ENCODE data around the gene EI24. TPM values are rescaled to one million over a fixed set of nuclear protein-coding genes. Genes with fewer than 3 reads are reported as not detected.

EI24 gene
- total and polyA plus RNA-seq, 9 donors, result 44.9 to 149 (median 53.4) TPM

GRCh38 chr11:125603207-125603606 is 33.9 kb downstream of the EI24 start:
- no peaks in the 10 kb centered on the region for H3K36me3 ChIP-seq
- TF ChIP-seq CTCF (IDR thresholded peaks at IDR 0.05) (no peak), EP300 (IDR thresholded peaks at IDR 0.05) (no peak), POLR2A (IDR thresholded peaks at IDR 0.05) (no peak)
- 8 to 30% (median 13%) methylated on average over 3 of the region's 3 CpGs for WGBS, 3 donors

DNA sequence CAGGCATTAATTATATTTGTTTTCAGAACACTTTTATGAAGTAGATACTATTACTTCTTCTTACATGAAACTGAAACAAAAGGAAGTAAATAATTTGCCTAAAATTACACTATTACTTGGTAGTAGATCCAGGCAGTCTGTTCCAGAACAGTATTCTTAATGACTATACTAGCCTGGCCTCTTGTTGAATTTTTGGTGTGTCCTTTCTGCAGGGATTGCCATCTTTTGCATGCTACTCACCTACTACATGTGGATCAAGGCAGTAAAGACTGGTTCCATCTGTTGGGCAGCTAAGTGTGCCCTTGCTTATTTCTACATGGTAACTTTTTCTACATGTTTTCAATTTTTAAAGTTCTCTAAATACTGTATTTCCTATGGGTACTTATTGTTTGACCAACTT is 36.1 kb downstream of the EI24 start:
- TF ChIP-seq CTCF (IDR thresholded peaks at IDR 0.05) (no peak), POLR2A (IDR thresholded peaks at IDR 0.05) (no peak)
- intact Hi-C loops (cut with DNase I), result no loop called here
- Histone ChIP-seq H3K36me3 (no peaks in the 10 kb centered on the region), H3K9me3 (no peaks in the 10 kb centered on the region), H3K27ac (no peak overlapping the region), H3K4me1 (ENCODE audit: insufficient read depth) (no peaks in the 10 kb centered on the region), H3K27me3 (no peaks in the 10 kb centered on the region), H3K4me3 (no peak overlapping the region)
- no peak for DNase-seq

More at GRCh38 chr11:125603207-125603606, 33.9 kb downstream of the EI24 start:
- Histone ChIP-seq H3K4me3 (no peak overlapping the region), H3K9me3 (no peaks in the 10 kb centered on the region), H3K27ac (no peak overlapping the region), H3K27me3 (no peaks in the 10 kb centered on the region), H3K4me1 (ENCODE audit: insufficient read depth) (no peaks in the 10 kb centered on the region)
- DNase-seq, result no peak
- intact Hi-C loops (cut with DNase I), result no loop called here

DNA sequence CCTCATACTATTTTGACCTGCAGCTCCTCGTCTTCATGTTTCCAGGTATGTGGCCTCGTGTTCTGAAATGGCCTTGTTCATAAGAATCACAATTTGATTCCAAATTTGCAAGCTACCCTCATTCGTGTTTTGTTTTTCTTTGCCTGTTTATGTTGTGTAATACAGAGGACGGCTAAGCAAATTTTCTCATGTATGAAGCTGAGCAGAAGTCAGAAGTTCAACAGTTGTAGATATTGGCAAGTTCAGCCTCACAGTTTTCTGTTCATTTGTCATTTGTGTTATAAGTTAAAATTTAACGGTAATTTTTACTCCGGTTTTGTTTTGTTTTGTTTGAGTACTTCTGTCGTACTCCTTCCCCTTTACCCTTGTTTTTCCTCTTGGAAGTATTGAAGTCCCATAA is 40.3 kb downstream of the EI24 start:
- H3K27ac ChIP-seq, result no peak overlapping the region
- 54 to 76% (median 57%) methylated on average over 7 of the region's 7 CpGs for WGBS, 3 donors
- intact Hi-C loops (cut with DNase I), result no loop called here
- H3K36me3 ChIP-seq, result no peaks in the 10 kb centered on the region
- no peaks in the 10 kb centered on the region for H3K27me3 ChIP-seq
- no peaks in the 10 kb centered on the region for H3K4me1 ChIP-seq (ENCODE audit: insufficient read depth)
- H3K9me3 ChIP-seq, result no peaks in the 10 kb centered on the region
- no peak for TF ChIP-seq CTCF (IDR thresholded peaks at IDR 0.05)
- no peak for TF ChIP-seq POLR2A (IDR thresholded peaks at IDR 0.05)
- no peak for TF ChIP-seq EP300 (IDR thresholded peaks at IDR 0.05)
- no peak for DNase-seq
- no peak overlapping the region for H3K4me3 ChIP-seq

- DNase-seq, result no peak
- Histone ChIP-seq H3K9me3 (no peaks in the 10 kb centered on the region), H3K4me1 (ENCODE audit: insufficient read depth) (no peaks in the 10 kb centered on the region), H3K4me3 (no peak overlapping the region), H3K36me3 (peaks cover 2% of the 10 kb centered on the region), H3K27ac (no peak overlapping the region), H3K27me3 (no peaks in the 10 kb centered on the region)
- WGBS, 3 donors, result 82 to 89% (median 87%) methylated on average over 4 of the region's 4 CpGs
- no peak for TF ChIP-seq CTCF (IDR thresholded peaks at IDR 0.05)
- TF ChIP-seq EP300 (IDR thresholded peaks at IDR 0.05), result no peak
- TF ChIP-seq POLR2A (IDR thresholded peaks at IDR 0.05), result no peak
- intact Hi-C loops (cut with DNase I), result no loop called here
Measured at GRCh38 chr11:125618383-125618782, 49.1 kb downstream of the EI24 start.

DNA sequence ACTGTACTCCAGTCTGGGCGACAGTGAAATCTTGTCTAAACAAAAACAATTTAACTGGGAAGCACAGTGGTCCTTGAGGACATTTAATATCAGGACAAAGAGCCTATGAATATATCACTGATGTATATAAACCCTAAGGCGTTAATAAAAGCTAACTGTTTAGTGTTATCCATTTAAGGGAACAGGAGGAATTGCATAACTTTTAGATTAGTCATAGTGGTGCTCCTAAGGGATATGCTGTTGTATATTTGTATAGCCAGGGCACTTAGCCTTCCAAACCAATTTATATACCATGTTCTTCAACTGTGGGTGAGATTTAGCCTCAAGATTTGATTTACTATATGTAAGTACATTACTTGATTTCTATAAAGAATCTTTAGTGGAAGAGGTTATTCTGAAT is 52.7 kb downstream of the EI24 start:
- H3K27me3 ChIP-seq, result no peaks in the 10 kb centered on the region
- H3K36me3 ChIP-seq, result peaks cover 2% of the 10 kb centered on the region
- H3K4me1 ChIP-seq (ENCODE audit: insufficient read depth), result peaks cover 2% of the 10 kb centered on the region
- H3K4me3 ChIP-seq, result no peak overlapping the region
- DNase-seq, result no peak
- no peak for TF ChIP-seq POLR2A (IDR thresholded peaks at IDR 0.05)
- no peak for TF ChIP-seq EP300 (IDR thresholded peaks at IDR 0.05)
- no peak for TF ChIP-seq CTCF (IDR thresholded peaks at IDR 0.05)
- intact Hi-C loops (cut with DNase I), result loop anchor here in 1 of 4 donors (10.0 kb wide), 1 partner anchor 57 kb away; the partner anchor contains the start of gene EI24
- 52 to 66% (median 58%) methylated on average over 2 of the region's 2 CpGs for WGBS, 3 donors
- no peak overlapping the region for H3K27ac ChIP-seq
- H3K9me3 ChIP-seq, result no peaks in the 10 kb centered on the region
